Measurements from ENCODE around the gene CDK14.

DNA sequence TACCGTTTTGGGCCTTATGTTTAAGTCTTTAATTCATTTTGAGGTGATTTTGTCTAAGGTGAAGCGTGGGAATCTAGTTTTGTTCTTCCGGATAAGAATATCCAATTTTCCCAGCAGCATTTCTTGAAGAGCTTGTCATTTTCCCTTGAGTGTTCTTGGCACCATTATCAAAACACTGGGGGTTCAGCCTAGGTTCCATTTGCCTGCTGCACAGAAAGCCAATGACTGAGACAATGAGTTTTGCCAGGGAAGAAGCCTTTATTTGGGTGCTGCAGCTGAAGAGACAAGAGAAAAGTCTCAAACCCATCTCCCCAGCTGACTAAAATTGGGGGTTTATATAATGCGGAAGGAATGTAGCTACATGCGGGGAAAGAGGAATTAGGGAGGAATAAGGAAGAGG is 380.9 kb downstream of the CDK14 start:
- TF ChIP-seq, protein P1, sequence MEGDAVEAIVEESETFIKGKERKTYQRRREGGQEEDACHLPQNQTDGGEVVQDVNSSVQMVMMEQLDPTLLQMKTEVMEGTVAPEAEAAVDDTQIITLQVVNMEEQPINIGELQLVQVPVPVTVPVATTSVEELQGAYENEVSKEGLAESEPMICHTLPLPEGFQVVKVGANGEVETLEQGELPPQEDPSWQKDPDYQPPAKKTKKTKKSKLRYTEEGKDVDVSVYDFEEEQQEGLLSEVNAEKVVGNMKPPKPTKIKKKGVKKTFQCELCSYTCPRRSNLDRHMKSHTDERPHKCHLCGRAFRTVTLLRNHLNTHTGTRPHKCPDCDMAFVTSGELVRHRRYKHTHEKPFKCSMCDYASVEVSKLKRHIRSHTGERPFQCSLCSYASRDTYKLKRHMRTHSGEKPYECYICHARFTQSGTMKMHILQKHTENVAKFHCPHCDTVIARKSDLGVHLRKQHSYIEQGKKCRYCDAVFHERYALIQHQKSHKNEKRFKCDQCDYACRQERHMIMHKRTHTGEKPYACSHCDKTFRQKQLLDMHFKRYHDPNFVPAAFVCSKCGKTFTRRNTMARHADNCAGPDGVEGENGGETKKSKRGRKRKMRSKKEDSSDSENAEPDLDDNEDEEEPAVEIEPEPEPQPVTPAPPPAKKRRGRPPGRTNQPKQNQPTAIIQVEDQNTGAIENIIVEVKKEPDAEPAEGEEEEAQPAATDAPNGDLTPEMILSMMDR (IDR thresholded peaks at IDR 0.05), result no peak
- no peak for TF ChIP-seq POLR2A (IDR thresholded peaks at IDR 0.05)
